KMS-11 (cell line): ENCODE measurements around the gene ZKSCAN3.

Experiments
- H2AFZ ChIP-seq: fragments of 200-600 bp; sonication (generic); 2 replicates; pipeline ENCODE4 v1.6.1; 2016; ENCODE audit warnings: antibody characterized with exemption, mixed run types, low read depth
- H3K27ac ChIP-seq: fragments of 200-600 bp; sonication (generic); 2 replicates; pipeline ENCODE4 v1.6.1; 2016; ENCODE audit warnings: mild to moderate bottlenecking, mixed run types
- H3K27me3 ChIP-seq: fragments of 200-600 bp; sonication (generic); 2 replicates; pipeline ENCODE4 v1.6.1; 2017; ENCODE audit warnings: mild to moderate bottlenecking, low read depth, mixed run types, moderate library complexity; ENCODE audit not compliant: insufficient read depth
- H3K36me3 ChIP-seq: fragments of 200-600 bp; sonication (generic); 2 replicates; pipeline ENCODE4 v1.6.1; 2017; ENCODE audit warnings: mild to moderate bottlenecking, mixed run types; ENCODE audit not compliant: insufficient read depth
- H3K4me1 ChIP-seq: fragments of 200-600 bp; sonication (generic); 2 replicates; pipeline ENCODE4 v1.6.1; 2016; ENCODE audit warnings: mild to moderate bottlenecking, low read depth, mixed run types; ENCODE audit not compliant: poor library complexity, severe bottlenecking
- H3K4me2 ChIP-seq: fragments of 200-600 bp; sonication (generic); 2 replicates; pipeline ENCODE4 v1.7.0; 2016; ENCODE audit warnings: mild to moderate bottlenecking, mixed run types
- H3K4me3 ChIP-seq: fragments of 200-600 bp; sonication (generic); IDR thresholded peaks from 2 replicates; pipeline ENCODE4 v1.6.1; 2017; ENCODE audit warnings: low read depth, low read length, mixed read lengths; ENCODE audit not compliant: insufficient read depth
- H3K79me2 ChIP-seq: fragments of 200-600 bp; sonication (generic); 2 replicates; pipeline ENCODE4 v1.6.1; 2016; ENCODE audit warnings: low read depth, mixed run types; ENCODE audit not compliant: insufficient read depth
- H3K9ac ChIP-seq: fragments of 200-600 bp; sonication (generic); 2 replicates; pipeline ENCODE4 v1.6.1; 2016; ENCODE audit warnings: mild to moderate bottlenecking, mixed run types
- H4K20me1 ChIP-seq: fragments of 200-600 bp; sonication (generic); 2 replicates; pipeline ENCODE4 v1.6.1; 2016; ENCODE audit warnings: mild to moderate bottlenecking, mixed run types; ENCODE audit not compliant: insufficient read depth
- CTCF ChIP-seq: fragments of 200-600 bp; sonication (generic); conservative IDR thresholded peaks from 2 replicates; pipeline ENCODE4 v1.6.1; 2017; ENCODE audit warnings: low read depth, mild to moderate bottlenecking, antibody characterized with exemption, low read length, moderate library complexity, mixed read lengths

ZKSCAN3 gene

GRCh38 chr6:28340310-28341095, 9.2 kb upstream of the ZKSCAN3 start:
- H3K4me1 ChIP-seq = peaks cover 6% of the 10 kb centered on the region
- no peak for TF ChIP-seq CTCF
- H3K4me3 ChIP-seq = no peak overlapping the region
- no peak overlapping the region for H3K4me2 ChIP-seq
- H3K9ac ChIP-seq = no peak overlapping the region
- H3K27ac ChIP-seq = no peak overlapping the region
- no peaks in the 10 kb centered on the region for H3K27me3 ChIP-seq
- no peaks in the 10 kb centered on the region for H3K36me3 ChIP-seq
- no peaks in the 10 kb centered on the region for H4K20me1 ChIP-seq
- no peak overlapping the region for H2AFZ ChIP-seq
- no peaks in the 10 kb centered on the region for H3K79me2 ChIP-seq

GRCh38 chr6:28343898-28344677, 5.7 kb upstream of the ZKSCAN3 start:
- H3K36me3 ChIP-seq = no peaks in the 10 kb centered on the region
- no peak overlapping the region for H3K9ac ChIP-seq
- no peak overlapping the region for H3K4me3 ChIP-seq
- no peaks in the 10 kb centered on the region for H4K20me1 ChIP-seq
- H3K79me2 ChIP-seq = no peaks in the 10 kb centered on the region
- TF ChIP-seq CTCF = no peak
- no peak overlapping the region for H2AFZ ChIP-seq
- peaks cover under 1% of the 10 kb centered on the region for H3K4me1 ChIP-seq
- H3K4me2 ChIP-seq = no peak overlapping the region
- H3K27me3 ChIP-seq = no peaks in the 10 kb centered on the region
- no peak overlapping the region for H3K27ac ChIP-seq

GRCh38 chr6:28345201-28345600, 4.5 kb upstream of the ZKSCAN3 start:
- TF ChIP-seq CTCF = no peak
- H4K20me1 ChIP-seq = no peaks in the 10 kb centered on the region
- H3K4me2 ChIP-seq = no peak overlapping the region
- H3K27me3 ChIP-seq = no peaks in the 10 kb centered on the region
- no peaks in the 10 kb centered on the region; the same call in 1 of the 2 replicates for H3K79me2 ChIP-seq
- no peaks in the 10 kb centered on the region for H3K36me3 ChIP-seq
- H2AFZ ChIP-seq = no peak overlapping the region
- H3K4me1 ChIP-seq = peaks cover 4% of the 10 kb centered on the region
- H3K4me3 ChIP-seq = no peak overlapping the region
- H3K9ac ChIP-seq = no peak overlapping the region
- no peak overlapping the region for H3K27ac ChIP-seq

- H3K4me1 ChIP-seq = peaks cover 14% of the 10 kb centered on the region
- no peak overlapping the region for H3K9ac ChIP-seq
- H2AFZ ChIP-seq = no peak overlapping the region
- no peak for TF ChIP-seq CTCF
- H3K4me2 ChIP-seq = no peak overlapping the region
- no peaks in the 10 kb centered on the region for H4K20me1 ChIP-seq
- no peaks in the 10 kb centered on the region for H3K36me3 ChIP-seq
- H3K4me3 ChIP-seq = no peak overlapping the region
- no peak overlapping the region for H3K27ac ChIP-seq
- no peaks in the 10 kb centered on the region for H3K27me3 ChIP-seq
- H3K79me2 ChIP-seq = peaks cover 3% of the 10 kb centered on the region; the same call in 1 of the 2 replicates
These were observed 2.6 kb upstream of the ZKSCAN3 start for GRCh38 chr6:28347119-28347518.
